Hepatocyte (in vitro differentiated cells): ENCODE results near the gene APEX1. TPM values are rescaled to one million over a fixed set of nuclear protein-coding genes. Genes with fewer than 3 reads are reported as not detected.

Experiments
- DNase-seq: peaks from one replicate; pipeline ENCODE4 v3.0.0-alpha.2; 2016; ENCODE audit warnings: low spot score
- H2AFZ ChIP-seq: fragments of 200-600 bp; sonication (generic); 2 replicates; pipeline ENCODE4 v1.6.0; 2016; ENCODE audit warnings: antibody characterized with exemption, mild to moderate bottlenecking
- H3K27ac ChIP-seq: fragments of 200-600 bp; sonication (generic); 2 replicates; pipeline ENCODE4 v1.5.1; 2016; ENCODE audit warnings: mild to moderate bottlenecking
- H3K27me3 ChIP-seq: fragments of 200-600 bp; sonication (generic); 2 replicates; pipeline ENCODE4 v1.6.1; 2016
- H3K36me3 ChIP-seq: fragments of 200-600 bp; sonication (generic); replicated peaks from 2 replicates; pipeline ENCODE4 v1.5.1; 2016; ENCODE audit warnings: low read depth; ENCODE audit not compliant: insufficient read depth
- H3K4me1 ChIP-seq: fragments of 200-600 bp; sonication (generic); 2 replicates; pipeline ENCODE4 v1.5.1; 2016; ENCODE audit warnings: mild to moderate bottlenecking, moderate library complexity; ENCODE audit not compliant: insufficient read depth
- H3K4me2 ChIP-seq: fragments of 200-600 bp; sonication (generic); 2 replicates; pipeline ENCODE4 v1.6.0; 2016
- H3K4me3 ChIP-seq: fragments of 200-600 bp; sonication (generic); 2 replicates; pipeline ENCODE4 v1.5.1; 2016; ENCODE audit warnings: mild to moderate bottlenecking
- H3K79me2 ChIP-seq: fragments of 200-600 bp; sonication (generic); 2 replicates; pipeline ENCODE4 v1.6.0; 2017; ENCODE audit warnings: mild to moderate bottlenecking
- H3K9me2 ChIP-seq: fragments of 200-600 bp; sonication (generic); replicated peaks from 2 replicates; pipeline ENCODE4 v1.6.0; 2017; ENCODE audit warnings: mild to moderate bottlenecking; ENCODE audit not compliant: insufficient read depth
- H3K9me3 ChIP-seq: fragments of 200-600 bp; sonication (generic); 2 replicates; pipeline ENCODE4 v1.5.1; 2016; ENCODE audit warnings: low read depth, mild to moderate bottlenecking
- H4K20me1 ChIP-seq: fragments of 200-600 bp; sonication (generic); 2 replicates; pipeline ENCODE4 v1.6.0; 2016; ENCODE audit warnings: mild to moderate bottlenecking; ENCODE audit not compliant: insufficient read depth, poor library complexity, severe bottlenecking
- EZH2 ChIP-seq: fragments of 200-600 bp; sonication (generic); IDR thresholded peaks from 2 replicates; pipeline ENCODE4 v1.6.1; 2016; ENCODE audit warnings: antibody characterized with exemption, mild to moderate bottlenecking, borderline replicate concordance
- EZH2phosphoT487 ChIP-seq: fragments of 200-600 bp; sonication (generic); IDR thresholded peaks from one replicate; pipeline ENCODE4 v1.6.1; 2018; ENCODE audit warnings: antibody characterized with exemption, mild to moderate bottlenecking, low read depth, moderate library complexity; ENCODE audit not compliant: unreplicated experiment, severe bottlenecking
- WGBS: methylation state at CpG from one replicate; pipeline ENCODE4 v1.1.6; 2016; ENCODE audit warnings: low lambda C conversion rate; ENCODE audit errors: missing lambda C conversion rate; 5-methylcytosine and 5-hydroxymethylcytosine counted together
- polyA plus RNA-seq: library from polyadenylated mRNA; unstranded; fragments of >200 nt; fragmentation: Nextera tagmentation; extraction: Ambion mirVana; gene quantifications from 2 replicates; pipeline ENCODE4 v1.2.1, GENCODE V29; 2016
- total RNA-seq: library from RNA; depleted of rRNA; stranded (reverse); fragments of >200 nt; gene quantifications from 2 replicates; pipeline ENCODE4 v1.2.3, GENCODE V29; 2014
- TF ChIP-seq, protein P1 (sequence below): fragments of 200-600 bp; sonication (generic); IDR thresholded peaks from 2 replicates; pipeline ENCODE4 v1.5.1; 2016; ENCODE audit warnings: antibody characterized with exemption, mild to moderate bottlenecking; ENCODE audit not compliant: poor library complexity

Gene APEX1
- total and polyA plus RNA-seq, 2 experiments from 2014 or later: 56.5 to 147 TPM

DNA sequence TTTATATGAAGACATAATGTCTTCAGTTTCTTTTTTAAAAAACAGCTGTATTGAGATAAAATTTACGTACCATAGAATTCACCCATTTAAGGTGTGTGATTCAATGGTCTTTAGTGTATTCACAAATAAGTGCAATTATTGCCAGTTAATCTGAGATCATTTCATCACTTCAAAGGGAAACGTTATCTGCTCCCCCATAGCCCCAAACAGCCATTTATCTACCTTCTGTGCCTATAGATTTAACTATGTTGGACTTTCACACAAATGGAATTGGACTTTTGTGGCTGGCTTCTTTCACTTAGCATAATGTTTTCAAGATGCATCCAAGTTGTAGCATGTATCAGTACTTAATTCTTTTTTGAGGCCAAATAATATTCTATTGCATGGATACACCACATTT, 23.9 kb downstream of the APEX1 start:
- no peaks in the 10 kb centered on the region for H3K4me1 ChIP-seq
- WGBS: 96% methylated on average over 2 of the region's 2 CpGs
- TF ChIP-seq EZH2 (no peak), EZH2phosphoT487 (no peak)
- TF ChIP-seq, protein P1, sequence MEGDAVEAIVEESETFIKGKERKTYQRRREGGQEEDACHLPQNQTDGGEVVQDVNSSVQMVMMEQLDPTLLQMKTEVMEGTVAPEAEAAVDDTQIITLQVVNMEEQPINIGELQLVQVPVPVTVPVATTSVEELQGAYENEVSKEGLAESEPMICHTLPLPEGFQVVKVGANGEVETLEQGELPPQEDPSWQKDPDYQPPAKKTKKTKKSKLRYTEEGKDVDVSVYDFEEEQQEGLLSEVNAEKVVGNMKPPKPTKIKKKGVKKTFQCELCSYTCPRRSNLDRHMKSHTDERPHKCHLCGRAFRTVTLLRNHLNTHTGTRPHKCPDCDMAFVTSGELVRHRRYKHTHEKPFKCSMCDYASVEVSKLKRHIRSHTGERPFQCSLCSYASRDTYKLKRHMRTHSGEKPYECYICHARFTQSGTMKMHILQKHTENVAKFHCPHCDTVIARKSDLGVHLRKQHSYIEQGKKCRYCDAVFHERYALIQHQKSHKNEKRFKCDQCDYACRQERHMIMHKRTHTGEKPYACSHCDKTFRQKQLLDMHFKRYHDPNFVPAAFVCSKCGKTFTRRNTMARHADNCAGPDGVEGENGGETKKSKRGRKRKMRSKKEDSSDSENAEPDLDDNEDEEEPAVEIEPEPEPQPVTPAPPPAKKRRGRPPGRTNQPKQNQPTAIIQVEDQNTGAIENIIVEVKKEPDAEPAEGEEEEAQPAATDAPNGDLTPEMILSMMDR: no peak
- no peak for DNase-seq
- no peaks in the 10 kb centered on the region for H3K36me3 ChIP-seq
- no peak overlapping the region for H3K4me3 ChIP-seq
- no peaks in the 10 kb centered on the region for H3K9me2 ChIP-seq
- no peaks in the 10 kb centered on the region for H3K9me3 ChIP-seq
- no peak overlapping the region for H2AFZ ChIP-seq
- H3K4me2 ChIP-seq: no peak overlapping the region
- H3K27me3 ChIP-seq: no peaks in the 10 kb centered on the region
- H4K20me1 ChIP-seq: no peaks in the 10 kb centered on the region
- no peak overlapping the region for H3K27ac ChIP-seq
- H3K79me2 ChIP-seq: peaks cover 6% of the 10 kb centered on the region

DNA sequence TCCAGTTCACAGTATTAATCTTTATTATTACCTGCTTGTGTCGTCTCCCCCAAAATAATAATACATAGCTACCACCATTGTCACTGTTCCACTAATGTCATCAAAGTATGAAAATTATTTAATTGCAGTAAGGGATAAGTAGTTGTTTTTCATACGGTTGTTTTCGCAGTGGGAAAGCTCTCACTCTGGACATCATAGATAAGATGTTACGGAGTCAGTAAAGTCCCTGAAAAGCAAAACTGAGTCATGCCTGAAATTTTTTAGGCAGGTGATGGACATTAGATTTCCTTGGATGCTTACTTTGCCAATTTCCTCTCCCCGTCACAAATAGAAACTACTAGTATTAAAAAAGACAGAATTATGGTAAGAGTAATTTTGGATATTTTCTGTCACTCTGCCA, 27.4 kb downstream of the APEX1 start:
- Histone ChIP-seq H3K4me3 (no peak overlapping the region), H3K4me1 (no peaks in the 10 kb centered on the region), H3K79me2 (no peaks in the 10 kb centered on the region), H2AFZ (no peak overlapping the region), H3K27me3 (no peaks in the 10 kb centered on the region), H3K27ac (no peak overlapping the region), H3K36me3 (no peaks in the 10 kb centered on the region), H3K9me2 (no peaks in the 10 kb centered on the region), H4K20me1 (no peaks in the 10 kb centered on the region), H3K4me2 (no peak overlapping the region), H3K9me3 (no peaks in the 10 kb centered on the region)
- no peak for DNase-seq
- 90% methylated on average over 5 of the region's 5 CpGs for WGBS
- TF ChIP-seq EZH2 (no peak), EZH2phosphoT487 (no peak)
- TF ChIP-seq, protein P1: no peak

DNA sequence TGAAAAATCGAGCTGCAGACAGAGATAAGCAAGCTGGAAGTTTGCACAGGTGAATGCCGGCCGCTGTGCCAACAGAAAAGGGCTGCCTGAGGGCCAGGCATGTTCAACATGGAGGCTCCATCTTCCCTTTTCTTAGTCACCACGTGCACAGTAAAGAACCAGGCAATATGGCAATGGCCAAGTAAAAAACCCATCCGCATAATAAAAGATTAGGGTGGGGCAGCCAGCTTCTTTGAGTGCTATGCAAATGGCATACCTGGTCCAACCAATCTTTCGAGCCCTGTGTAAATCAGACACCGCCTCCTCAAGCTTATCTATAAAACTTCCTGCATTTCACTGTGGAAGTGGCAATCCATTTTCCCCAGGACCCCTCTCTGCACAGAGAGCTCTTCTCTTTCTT, 30.9 kb downstream of the APEX1 start:
- no peaks in the 10 kb centered on the region for H3K27me3 ChIP-seq
- H3K4me2 ChIP-seq: no peak overlapping the region
- no peaks in the 10 kb centered on the region for H3K4me1 ChIP-seq
- no peaks in the 10 kb centered on the region for H3K9me3 ChIP-seq
- no peak for DNase-seq
- WGBS: 52% methylated on average over 7 of the region's 7 CpGs
- no peaks in the 10 kb centered on the region for H3K36me3 ChIP-seq
- no peaks in the 10 kb centered on the region for H3K79me2 ChIP-seq
- no peak overlapping the region for H3K4me3 ChIP-seq
- TF ChIP-seq, protein P1: no peak
- TF ChIP-seq EZH2phosphoT487: no peak
- TF ChIP-seq EZH2: no peak
- H4K20me1 ChIP-seq: no peaks in the 10 kb centered on the region
- H2AFZ ChIP-seq: no peak overlapping the region
- no peak overlapping the region for H3K27ac ChIP-seq
- no peaks in the 10 kb centered on the region for H3K9me2 ChIP-seq
